Measurements from ENCODE around the gene ADAMTS12. TPM values are rescaled to one million over a fixed set of nuclear protein-coding genes. Genes with fewer than 3 reads are reported as not detected.

ADAMTS12 gene
- total RNA-seq, 6 experiments from 2014 or later, result 1.1 to 3.9 (median 1.7) TPM

DNA sequence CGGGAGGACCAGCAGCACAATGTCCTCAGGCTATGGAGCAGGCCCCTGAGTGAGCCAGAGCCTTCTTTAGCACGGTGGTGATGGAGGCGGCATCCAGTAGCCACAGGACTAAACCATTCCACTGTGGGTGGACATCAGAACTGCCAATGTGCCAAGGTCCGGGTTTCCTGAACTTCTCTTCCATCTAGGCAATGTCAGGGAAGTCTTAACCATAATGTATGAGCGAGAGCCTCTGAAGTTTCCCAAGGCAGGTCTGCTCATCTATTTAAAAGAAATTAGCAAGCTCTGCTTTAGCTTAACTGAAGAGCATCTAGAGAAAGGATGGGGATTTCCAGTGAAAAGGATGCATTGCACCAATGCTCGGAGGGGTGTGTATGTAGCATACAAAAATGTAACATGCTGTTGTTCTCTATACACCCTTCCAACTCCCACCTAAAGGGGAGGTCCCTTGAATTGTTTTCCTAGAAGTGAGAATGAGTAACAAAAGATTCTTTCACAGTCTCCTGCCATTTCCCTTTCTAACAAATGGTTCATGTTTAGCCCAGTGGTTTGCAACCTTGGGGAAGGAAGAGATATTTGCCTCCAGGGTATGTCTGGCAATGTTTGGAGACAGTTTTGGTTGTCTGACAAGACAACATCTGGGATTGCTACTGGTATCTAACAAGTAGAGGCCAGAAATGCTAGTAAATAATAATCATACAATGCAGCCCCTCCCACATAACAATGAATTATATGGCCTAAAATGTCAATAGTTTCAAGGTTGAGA is 38.3 kb upstream of the ADAMTS12 start:
- ATAC-seq (no peak), DNase-seq (no peak)
- Histone ChIP-seq H3K4me3 (no peak overlapping the region), H3K4me1 (no peaks in the 10 kb centered on the region), H3K27ac (no peak overlapping the region), H3K36me3 (no peaks in the 10 kb centered on the region), H3K27me3 (no peaks in the 10 kb centered on the region), H3K9me3 (no peaks in the 10 kb centered on the region)
- 93% methylated on average over 2 of the region's 6 CpGs for WGBS (ENCODE audit: insufficient coverage, low coverage, low lambda C conversion rate, missing lambda C conversion rate)
- TF ChIP-seq, protein P1, sequence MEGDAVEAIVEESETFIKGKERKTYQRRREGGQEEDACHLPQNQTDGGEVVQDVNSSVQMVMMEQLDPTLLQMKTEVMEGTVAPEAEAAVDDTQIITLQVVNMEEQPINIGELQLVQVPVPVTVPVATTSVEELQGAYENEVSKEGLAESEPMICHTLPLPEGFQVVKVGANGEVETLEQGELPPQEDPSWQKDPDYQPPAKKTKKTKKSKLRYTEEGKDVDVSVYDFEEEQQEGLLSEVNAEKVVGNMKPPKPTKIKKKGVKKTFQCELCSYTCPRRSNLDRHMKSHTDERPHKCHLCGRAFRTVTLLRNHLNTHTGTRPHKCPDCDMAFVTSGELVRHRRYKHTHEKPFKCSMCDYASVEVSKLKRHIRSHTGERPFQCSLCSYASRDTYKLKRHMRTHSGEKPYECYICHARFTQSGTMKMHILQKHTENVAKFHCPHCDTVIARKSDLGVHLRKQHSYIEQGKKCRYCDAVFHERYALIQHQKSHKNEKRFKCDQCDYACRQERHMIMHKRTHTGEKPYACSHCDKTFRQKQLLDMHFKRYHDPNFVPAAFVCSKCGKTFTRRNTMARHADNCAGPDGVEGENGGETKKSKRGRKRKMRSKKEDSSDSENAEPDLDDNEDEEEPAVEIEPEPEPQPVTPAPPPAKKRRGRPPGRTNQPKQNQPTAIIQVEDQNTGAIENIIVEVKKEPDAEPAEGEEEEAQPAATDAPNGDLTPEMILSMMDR (IDR thresholded peaks at IDR 0.05), result no peak
- TF ChIP-seq POLR2A (IDR thresholded peaks at IDR 0.05), result no peak
- intact Hi-C loops (cut with DNase I), result loop anchor here (10.0 kb wide), 2 partner anchors 455 to 495 kb away; no protein-coding TSS in a partner anchor

DNA sequence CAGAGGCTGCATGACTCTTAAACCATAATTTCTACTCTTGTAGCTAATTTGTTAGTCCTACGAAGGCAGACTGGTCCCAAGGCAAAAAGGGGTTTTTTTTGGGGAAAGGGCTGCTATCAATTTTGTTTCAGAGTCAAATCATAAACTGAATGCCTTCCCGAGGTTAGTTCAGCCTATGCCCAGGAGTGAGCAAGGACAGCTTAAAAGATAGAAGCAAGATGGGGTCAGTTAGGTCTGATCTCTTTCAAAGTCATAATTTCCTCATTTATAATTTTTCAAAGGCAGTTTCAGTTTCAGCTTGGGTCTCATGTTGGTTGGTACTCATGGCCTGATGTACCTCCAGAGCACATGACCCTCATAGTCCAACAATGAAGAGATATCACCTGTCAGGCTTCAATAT is 36.5 kb upstream of the ADAMTS12 start:
- H3K27ac ChIP-seq, result no peak overlapping the region
- intact Hi-C loops (cut with DNase I), result no loop called here
- H3K36me3 ChIP-seq, result no peaks in the 10 kb centered on the region
- no peak for DNase-seq
- 66% methylated on average over 2 of the region's 2 CpGs for WGBS (ENCODE audit: insufficient coverage, low coverage, low lambda C conversion rate, missing lambda C conversion rate)
- TF ChIP-seq, protein P1 (IDR thresholded peaks at IDR 0.05), result no peak
- no peak for TF ChIP-seq POLR2A (IDR thresholded peaks at IDR 0.05)
- H3K4me1 ChIP-seq, result no peaks in the 10 kb centered on the region
- H3K9me3 ChIP-seq, result no peaks in the 10 kb centered on the region
- ATAC-seq, result no peak
- H3K4me3 ChIP-seq, result no peak overlapping the region
- H3K27me3 ChIP-seq, result no peaks in the 10 kb centered on the region

DNA sequence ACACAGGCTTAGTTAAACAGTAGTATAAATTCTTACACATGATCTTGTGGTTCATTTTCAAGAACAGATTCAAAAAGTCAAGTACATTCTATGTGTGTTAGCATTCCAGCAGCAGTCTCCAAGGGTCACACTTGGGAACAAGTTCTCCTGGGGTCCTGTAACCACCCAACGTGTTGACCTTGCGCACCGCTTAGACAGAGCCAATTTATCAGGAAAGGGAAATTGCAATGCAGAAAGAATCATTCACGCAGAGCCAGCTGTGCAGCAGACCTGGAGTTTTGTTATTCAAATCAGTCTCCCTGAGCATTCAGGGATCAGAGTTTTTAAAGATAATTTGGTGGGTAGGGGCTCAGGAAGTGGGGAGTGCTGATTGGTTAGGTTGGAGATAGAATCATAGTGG is 35.9 kb upstream of the ADAMTS12 start:
- no peaks in the 10 kb centered on the region for H3K9me3 ChIP-seq
- no peak overlapping the region for H3K27ac ChIP-seq
- 66% methylated on average over 4 of the region's 4 CpGs for WGBS (ENCODE audit: insufficient coverage, low coverage, low lambda C conversion rate, missing lambda C conversion rate)
- no peak overlapping the region for H3K4me3 ChIP-seq
- TF ChIP-seq, protein P1 (IDR thresholded peaks at IDR 0.05), result no peak
- no peak for TF ChIP-seq POLR2A (IDR thresholded peaks at IDR 0.05)
- intact Hi-C loops (cut with DNase I), result no loop called here
- no peaks in the 10 kb centered on the region for H3K36me3 ChIP-seq
- no peak for ATAC-seq
- H3K4me1 ChIP-seq, result no peaks in the 10 kb centered on the region
- DNase-seq, result no peak
- H3K27me3 ChIP-seq, result no peaks in the 10 kb centered on the region

DNA sequence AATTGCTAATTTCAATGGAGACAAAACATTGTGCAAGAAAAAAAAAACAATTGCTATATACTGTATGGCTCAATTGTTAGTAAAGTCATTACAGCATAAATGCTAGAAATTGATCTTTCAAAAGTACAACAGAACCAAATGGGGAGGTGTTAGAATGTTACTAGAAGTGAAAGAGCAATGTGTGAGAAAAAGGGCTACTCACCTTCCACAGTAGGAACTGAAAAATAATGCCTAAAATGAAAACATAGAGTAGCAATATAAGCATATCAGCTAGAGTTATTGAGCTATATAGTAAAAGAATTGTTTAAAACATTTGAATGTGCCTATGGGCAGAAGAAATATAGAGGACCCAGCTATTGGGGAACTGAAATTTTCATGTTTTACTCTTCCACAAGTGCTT is 33.5 kb upstream of the ADAMTS12 start:
- ATAC-seq (no peak), DNase-seq (no peak)
- Histone ChIP-seq H3K4me1 (no peaks in the 10 kb centered on the region), H3K36me3 (no peaks in the 10 kb centered on the region), H3K27me3 (no peaks in the 10 kb centered on the region), H3K9me3 (no peaks in the 10 kb centered on the region), H3K27ac (no peak overlapping the region), H3K4me3 (no peak overlapping the region)
- no peak for TF ChIP-seq POLR2A (IDR thresholded peaks at IDR 0.05)
- TF ChIP-seq, protein P1 (IDR thresholded peaks at IDR 0.05), result no peak
- intact Hi-C loops (cut with DNase I), result no loop called here
